Measurements from ENCODE around the gene ACSS2. TPM values are rescaled to one million over a fixed set of nuclear protein-coding genes. Genes with fewer than 3 reads are reported as not detected.

ACSS2 gene
- total and polyA plus RNA-seq, 2 of the 8 experiments (the other 6 are each of a cell fraction or from before 2014, with no cell fraction given), result 17.7 to 24.2 TPM

DNA sequence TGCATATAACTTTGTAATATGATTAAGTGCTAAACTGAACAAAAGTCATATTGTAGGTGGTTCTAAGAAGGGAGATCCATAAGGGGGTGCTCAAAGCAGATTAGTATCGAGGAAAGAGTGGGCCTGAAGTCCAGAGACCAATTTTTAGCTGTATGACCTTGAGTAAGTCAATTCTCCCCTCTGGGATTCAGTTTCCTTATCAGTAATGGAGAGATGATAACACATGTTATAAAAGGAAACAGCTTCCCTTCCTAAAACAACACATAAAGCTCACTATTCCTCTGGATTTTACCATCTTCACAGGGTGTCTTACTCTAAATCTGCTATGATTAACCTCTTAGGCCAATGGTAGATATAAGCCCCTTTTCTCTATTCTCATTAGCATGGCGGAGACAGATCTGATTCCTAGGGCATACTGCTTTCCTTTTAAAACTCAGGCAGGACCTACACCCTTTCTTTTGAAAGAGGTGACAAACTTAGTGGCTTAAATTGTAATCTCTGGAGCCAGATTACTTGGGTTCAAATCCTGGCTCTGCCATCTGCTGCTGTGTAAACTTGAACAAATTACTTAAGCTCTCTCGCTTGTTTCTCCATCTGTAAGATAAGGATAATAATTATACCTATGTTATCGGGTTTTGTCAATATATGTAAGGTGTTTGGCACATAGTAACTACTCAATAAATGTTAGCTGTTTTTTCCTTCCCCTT is 39.5 kb downstream of the ACSS2 start (continued):
- TF ChIP-seq FOSL1 (IDR thresholded peaks at IDR 0.05; ENCODE audit: insufficient read depth, low read depth, low read length), result no peak
- TF ChIP-seq TCF12 (IDR thresholded peaks at IDR 0.05; ENCODE audit: low read depth, low read length), result no peak
- no peak for TF ChIP-seq POLR2AphosphoS5 (IDR thresholded peaks at IDR 0.05; ENCODE audit: low read depth, low read length)
- no peak for TF ChIP-seq BACH1 (IDR thresholded peaks at IDR 0.05; ENCODE audit: low read length)
- TF ChIP-seq POU5F1 (IDR thresholded peaks at IDR 0.05; ENCODE audit: low read depth, low read length), result no peak
- no peak for TF ChIP-seq POLR2A (IDR thresholded peaks at IDR 0.05; ENCODE audit: control extremely low read depth in 1 of 2, low read depth in 2 of 2, low read length in 2 of 2)
- TF ChIP-seq, protein P1, sequence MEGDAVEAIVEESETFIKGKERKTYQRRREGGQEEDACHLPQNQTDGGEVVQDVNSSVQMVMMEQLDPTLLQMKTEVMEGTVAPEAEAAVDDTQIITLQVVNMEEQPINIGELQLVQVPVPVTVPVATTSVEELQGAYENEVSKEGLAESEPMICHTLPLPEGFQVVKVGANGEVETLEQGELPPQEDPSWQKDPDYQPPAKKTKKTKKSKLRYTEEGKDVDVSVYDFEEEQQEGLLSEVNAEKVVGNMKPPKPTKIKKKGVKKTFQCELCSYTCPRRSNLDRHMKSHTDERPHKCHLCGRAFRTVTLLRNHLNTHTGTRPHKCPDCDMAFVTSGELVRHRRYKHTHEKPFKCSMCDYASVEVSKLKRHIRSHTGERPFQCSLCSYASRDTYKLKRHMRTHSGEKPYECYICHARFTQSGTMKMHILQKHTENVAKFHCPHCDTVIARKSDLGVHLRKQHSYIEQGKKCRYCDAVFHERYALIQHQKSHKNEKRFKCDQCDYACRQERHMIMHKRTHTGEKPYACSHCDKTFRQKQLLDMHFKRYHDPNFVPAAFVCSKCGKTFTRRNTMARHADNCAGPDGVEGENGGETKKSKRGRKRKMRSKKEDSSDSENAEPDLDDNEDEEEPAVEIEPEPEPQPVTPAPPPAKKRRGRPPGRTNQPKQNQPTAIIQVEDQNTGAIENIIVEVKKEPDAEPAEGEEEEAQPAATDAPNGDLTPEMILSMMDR (IDR thresholded peaks at IDR 0.05; ENCODE audit: control extremely low read depth in 1 of 3, insufficient read depth in 1 of 3, low read depth in 1 of 3, low read length in 3 of 3), result no peak
